ENCODE results near the gene PLEKHS1.
A peak's percentile ranks its signal among the peaks of the same experiment; 100 is the strongest.

Gene PLEKHS1

DNA sequence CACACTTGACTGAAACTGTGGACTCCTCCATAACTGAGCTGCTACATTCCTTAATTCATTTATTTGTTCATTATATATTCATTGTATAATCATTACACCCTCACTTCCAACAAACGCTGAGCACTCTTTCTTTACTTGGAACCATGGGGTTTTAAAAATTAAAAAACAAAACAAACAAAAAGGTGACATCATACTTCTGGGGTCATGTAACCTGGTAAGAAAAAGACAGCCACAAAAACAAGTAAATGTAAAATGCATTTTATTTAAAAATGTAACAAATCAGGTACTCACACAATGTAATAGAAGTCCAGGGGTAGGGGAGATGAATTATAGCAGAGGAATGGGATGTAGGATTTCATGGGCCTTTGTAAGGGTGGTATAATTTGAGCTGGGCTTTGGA, 25.1 kb downstream of the PLEKHS1 start:
- TF ChIP-seq, protein P1, sequence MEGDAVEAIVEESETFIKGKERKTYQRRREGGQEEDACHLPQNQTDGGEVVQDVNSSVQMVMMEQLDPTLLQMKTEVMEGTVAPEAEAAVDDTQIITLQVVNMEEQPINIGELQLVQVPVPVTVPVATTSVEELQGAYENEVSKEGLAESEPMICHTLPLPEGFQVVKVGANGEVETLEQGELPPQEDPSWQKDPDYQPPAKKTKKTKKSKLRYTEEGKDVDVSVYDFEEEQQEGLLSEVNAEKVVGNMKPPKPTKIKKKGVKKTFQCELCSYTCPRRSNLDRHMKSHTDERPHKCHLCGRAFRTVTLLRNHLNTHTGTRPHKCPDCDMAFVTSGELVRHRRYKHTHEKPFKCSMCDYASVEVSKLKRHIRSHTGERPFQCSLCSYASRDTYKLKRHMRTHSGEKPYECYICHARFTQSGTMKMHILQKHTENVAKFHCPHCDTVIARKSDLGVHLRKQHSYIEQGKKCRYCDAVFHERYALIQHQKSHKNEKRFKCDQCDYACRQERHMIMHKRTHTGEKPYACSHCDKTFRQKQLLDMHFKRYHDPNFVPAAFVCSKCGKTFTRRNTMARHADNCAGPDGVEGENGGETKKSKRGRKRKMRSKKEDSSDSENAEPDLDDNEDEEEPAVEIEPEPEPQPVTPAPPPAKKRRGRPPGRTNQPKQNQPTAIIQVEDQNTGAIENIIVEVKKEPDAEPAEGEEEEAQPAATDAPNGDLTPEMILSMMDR (IDR thresholded peaks at IDR 0.05) = no peak

DNA sequence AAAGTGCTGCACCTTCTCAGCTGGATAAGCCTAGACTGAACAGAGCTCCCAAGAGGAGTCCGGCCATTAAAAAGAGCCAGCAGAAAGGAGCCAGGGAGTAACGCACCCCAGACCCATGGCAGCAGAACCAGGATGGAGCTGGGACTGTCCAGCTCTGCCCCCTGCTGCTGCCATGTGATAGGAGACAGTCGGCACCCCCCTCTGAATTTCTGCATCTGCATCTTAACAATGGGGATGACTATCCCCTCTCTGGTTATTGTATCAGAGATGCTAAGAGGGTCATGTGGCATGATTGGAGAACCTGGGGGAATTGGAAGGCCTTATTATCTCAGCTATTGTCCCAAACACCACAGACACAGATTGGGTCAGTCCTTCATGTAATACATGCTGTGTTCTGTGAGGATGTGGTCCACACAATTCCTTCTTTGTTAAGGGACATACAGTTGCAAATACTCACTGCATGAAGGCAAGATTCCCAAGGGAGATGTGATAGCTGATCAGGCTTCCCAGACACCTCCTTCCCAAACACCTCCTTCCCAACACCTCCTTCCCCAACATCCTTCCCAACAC, 29.3 kb downstream of the PLEKHS1 start:
- TF ChIP-seq, protein P1 (IDR thresholded peaks at IDR 0.05) = peak; percentile 31; the same call in 1 of the 2 replicates

DNA sequence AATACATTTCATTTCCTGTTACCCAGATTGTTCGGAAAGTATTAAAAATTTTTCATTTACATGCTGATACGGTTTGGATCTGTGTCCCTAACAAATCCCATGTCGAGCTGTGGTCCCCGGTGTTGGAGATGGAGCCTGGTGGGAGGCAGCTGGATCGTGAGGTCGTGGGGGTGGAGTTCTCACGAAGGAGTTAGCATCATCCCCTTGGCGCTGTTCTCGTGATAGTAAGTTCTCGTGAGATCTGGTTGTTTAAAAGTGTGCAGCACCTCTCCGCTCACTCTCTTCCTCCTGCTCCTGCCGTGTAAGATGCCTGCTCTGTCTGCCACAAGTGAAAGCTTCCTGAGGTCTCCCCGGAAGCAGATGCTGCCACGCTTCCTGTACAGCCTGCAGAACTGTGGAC, 30.9 kb downstream of the PLEKHS1 start:
- TF ChIP-seq, protein P1 (IDR thresholded peaks at IDR 0.05) = no peak

DNA sequence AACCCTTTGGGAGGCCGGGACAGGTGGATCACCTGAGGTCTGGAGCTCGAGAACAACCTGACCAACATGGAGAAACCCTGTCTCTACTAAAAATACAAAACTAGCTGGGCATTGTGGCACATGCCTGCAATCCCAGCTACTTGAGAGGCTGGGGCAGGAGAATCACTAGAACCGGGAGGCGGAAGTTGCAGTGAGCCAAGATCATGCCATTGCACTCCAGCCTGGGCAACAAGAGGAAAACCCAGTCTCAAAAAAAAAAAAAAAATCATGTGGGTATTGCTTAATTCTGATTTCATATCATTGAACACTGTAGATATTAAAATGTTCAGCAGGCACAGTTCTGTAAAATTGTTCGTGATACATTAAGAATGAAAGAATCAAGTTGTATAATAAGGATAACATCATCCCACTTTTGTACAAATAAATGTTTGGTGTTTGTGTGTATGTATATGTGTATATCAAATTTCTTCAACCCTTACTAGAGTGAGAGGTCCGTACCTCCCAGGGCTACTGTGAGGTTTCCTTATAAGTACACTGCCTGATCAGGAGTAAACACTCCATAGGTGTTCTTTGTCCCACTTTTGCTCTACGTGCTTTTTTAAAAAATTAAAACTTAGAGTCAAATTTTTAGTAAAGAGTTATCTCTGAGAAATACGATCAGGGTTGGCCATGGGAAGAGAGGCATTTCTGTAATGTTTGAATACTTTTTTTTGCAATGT, 31.7 kb downstream of the PLEKHS1 start:
- TF ChIP-seq, protein P1 (IDR thresholded peaks at IDR 0.05) = no peak

DNA sequence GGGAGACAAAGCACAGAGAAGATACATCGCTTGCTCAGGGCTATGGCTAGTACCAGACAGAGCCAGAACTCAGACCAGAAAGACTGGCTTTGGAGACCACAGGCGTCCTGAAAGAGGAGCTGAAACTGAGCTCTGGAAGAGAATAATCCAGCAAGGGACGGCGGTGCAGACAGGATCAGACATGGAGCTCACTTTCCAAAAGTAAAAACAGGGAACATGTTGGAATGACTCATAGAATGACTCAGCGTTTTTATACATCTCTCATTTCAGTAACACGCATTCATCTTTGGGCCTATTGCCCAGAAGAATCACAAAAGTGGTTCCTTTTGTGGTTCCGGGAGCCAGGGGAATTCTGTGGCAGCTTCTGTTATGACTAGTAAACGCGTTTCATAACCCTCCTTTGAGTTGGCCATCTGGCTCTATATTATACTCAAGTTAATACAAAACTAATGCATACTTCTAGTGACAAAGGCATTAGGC, 37.2 kb downstream of the PLEKHS1 start:
- TF ChIP-seq, protein P1 (IDR thresholded peaks at IDR 0.05) = no peak

DNA sequence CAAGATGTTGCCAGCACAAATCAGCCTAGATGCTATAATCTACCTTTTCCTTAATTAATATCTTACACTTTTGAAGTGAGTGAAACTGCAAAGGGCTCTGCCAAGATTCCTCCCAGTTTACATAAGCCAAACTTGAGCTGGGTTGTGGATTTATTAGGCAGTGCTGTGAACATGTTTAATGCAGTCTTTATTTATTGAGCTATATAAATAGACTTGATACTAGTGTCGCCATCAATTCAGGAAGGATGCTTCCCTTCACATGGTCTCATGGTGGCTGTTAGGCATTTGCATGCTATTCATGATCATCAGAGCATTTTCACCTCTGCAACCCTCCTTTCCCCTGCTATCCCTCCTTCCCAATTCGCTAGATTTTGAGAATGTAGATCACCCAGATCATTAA, 40.2 kb downstream of the PLEKHS1 start:
- TF ChIP-seq, protein P1 (IDR thresholded peaks at IDR 0.05) = no peak

DNA sequence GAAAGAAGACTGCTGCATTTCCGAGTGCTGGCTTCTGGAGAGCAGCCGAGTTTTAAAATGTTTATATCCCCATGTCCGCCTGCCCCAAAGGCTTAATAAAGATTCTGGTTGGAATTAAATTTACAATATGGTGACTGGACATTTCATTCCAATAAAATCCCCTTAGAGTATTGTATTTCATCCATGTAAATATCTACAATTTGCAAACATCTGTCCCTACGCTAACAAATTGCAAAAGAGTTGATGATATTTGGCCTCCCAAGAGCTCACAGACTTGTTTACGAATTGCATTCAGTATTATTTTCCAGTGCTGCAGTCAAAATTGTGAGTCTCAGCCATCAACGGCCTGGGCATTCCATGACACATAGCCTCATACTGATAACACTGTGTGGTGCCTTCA, 50.1 kb downstream of the PLEKHS1 start:
- TF ChIP-seq, protein P1 (IDR thresholded peaks at IDR 0.05) = no peak

Measured in LNCAP (cell line).